ENCODE data around the gene CAPN7.
A peak's percentile ranks its signal among the peaks of the same experiment; 100 is the strongest.

CAPN7 gene

DNA sequence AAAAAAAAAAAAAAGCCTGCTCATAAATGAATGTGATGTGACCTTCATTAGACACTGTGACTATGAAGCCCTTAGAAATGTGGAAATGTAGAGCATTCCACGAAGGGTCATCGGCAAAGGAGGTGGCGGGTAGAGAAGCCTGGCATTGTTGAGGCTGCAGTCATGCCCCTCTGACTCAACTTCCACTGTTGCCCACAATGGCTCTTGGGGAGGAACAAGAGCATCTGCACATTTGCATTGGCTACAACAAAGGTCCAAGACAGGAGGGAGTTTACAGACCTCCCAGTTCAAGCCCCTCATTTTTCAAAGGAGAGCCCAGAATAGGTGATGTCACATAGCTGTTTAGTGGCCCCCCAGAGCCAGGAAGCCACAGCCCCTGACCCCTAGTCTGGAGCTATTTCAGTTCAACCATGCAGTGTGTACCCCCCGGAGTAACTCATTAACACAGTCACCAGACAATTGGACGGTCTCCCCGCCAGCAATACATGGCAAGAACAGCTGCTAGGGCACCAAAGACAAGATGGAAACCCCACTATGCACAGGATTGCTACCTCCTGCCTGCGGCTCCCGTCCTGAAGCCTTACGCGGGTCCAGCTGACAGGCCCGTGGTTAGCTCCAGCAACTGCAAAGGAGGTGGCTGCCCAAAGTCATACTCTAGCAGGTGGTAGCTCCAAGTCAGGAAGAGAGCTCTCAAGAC is 70.1 kb downstream of the CAPN7 start:
- DNase-seq (ENCODE audit: low read depth in 2 of 2) = no peak

DNA sequence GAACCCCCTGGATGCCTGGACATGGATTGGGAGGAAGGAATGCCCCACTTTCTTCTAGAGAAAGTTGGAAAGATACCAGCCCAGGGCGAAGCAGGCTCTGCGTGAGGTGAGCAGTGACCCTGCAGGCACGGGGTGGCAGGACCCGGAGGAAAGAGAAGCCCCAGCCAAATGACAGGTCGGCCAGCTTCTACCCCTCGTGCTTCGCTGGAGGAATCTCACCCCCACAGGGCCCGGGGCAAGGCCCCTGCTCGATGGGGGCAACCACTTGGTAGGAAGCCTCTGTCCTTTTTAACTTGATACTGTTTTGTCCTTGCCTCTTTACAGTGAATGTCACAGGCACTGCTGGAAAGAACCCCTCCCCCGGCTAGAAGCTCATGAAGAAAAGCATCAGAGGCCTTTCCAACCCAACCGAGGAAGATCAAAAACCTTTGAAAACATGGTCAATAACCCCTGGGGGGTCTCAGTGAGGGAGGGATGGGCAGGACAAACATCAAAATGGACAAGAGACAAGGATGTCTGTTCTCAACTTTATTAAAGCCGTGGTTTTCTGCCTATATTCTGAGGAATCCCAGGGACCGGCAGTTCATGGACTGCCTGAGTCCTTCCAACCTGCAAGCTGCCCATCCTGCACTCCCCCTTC is 71.9 kb downstream of the CAPN7 start:
- DNase-seq (ENCODE audit: low read depth in 2 of 2) = no peak

DNA sequence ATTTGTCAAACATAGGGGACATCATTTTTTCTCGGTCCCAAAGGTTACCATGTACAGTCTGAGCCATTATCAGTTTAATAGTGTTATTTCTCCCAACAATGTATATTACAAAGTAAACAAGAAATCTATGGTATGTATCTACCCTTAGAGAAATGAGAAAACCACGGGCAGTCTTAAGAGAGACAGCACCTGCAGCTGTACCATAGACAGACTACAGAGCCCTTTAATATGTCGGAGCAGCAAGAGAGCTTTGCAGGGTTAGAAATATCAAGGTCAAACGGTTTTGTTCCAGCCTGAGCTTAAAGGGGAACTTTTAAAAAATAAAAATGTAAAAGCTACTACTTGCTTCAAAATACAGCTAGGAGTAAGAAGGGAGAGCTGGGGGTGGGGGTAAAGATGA is 73.2 kb downstream of the CAPN7 start:
- DNase-seq (ENCODE audit: low read depth in 2 of 2) = no peak

DNA sequence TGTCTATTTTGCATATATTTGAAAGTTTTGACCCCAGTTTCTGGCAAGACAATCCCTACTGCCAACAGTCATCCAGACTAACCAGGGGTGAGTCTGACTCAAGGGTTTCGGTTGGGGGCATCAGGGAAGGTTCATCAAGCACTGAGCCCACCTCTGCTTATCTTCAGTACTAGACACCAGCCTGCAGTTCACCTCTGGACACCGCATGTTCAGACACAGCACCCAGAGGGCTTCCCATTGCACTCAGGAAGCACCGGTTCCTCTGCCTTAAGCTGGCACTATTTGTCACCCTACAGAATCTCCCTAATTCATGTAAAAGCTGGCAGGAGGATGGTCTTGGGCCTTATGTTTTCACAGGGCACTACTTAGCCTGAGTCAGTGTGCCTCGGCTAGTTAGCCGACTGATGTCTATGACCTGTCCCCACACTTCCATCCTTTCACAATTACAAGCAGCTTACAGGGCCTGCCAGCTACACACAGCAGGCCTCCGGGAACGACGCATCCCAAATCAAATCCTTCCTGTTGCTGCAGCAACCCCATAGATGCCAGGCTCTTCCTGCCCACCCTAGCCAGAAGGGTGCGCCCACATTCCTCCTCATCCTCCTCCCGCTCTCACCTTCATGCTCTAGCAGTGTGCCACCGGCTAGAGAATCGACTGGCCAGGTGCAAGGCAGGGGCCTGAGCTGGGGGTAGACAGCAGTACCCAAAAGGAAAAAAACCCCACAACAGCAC is 73.8 kb downstream of the CAPN7 start:
- no peak for DNase-seq (ENCODE audit: low read depth in 2 of 2)

DNA sequence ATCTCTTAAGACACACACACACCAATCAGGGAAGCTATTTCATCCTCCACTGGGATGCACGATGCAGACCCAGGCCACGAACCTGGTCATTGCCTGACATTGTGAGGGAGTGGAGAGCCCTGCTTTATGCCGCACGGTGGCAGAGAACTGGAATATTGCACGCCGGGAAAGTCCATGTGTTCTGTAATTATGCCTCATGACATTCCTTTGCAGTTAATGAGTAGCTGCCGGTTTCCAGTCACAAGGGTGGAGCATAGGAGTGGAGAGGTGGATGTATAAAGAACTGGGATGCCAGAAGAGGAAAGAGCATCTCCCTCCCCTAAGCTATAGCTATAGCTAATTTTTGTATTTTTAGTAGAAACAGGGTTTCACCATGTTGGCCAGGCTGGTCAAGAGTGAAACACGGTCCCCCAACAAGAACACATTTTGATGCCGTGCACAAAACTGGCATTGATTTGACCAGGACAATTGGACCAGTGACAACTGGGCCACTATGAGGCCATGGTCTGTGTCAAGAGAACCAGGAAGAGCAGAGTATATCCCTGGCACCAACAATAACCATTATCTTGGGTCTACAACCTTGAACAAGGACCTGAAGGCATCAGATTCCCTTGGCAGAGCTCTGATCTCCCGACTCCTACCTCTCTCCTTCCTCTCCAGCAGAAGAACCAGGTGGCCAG is 74.9 kb downstream of the CAPN7 start:
- DNase-seq (ENCODE audit: low read depth in 2 of 2) = no peak

DNA sequence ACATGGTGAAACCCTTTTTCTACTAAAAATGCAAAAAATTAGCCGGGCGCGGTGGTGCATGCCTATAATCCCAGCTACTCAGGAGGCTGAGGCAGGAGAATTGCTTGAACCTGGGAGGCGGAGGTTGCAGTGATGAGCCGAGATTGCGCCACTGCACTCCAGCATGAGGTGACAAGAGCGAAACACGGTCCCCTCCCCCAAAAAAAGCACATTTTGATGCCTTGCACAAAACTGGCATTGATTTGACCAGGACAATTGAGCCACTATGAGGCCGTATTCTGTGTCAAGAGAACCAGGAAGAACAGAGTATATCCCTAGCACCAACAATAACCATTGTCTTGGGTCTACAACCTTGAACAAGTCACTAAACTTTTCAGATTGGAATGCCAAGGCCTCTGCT is 75.8 kb downstream of the CAPN7 start:
- DNase-seq (ENCODE audit: low read depth in 2 of 2) = no peak

DNA sequence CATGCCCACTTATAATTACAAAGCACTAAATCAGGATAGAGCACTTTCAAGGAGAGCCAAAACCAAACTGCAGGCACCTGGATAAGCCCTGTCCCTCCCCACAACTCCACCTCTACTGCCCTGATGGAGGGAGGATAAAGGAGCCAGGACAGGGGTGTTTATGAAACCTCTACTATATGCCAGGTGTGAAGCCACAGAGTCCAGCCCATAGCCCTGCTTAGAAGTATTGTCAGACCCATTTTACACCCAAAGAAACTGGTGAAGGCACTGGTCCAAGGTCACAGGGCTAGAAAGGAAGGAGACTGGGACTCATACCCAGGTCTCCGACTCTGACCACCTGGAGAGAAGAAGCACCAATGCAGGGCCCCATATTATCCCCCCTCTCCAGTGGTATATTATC is 77.7 kb downstream of the CAPN7 start:
- DNase-seq (ENCODE audit: low read depth in 2 of 2) = no peak

DNA sequence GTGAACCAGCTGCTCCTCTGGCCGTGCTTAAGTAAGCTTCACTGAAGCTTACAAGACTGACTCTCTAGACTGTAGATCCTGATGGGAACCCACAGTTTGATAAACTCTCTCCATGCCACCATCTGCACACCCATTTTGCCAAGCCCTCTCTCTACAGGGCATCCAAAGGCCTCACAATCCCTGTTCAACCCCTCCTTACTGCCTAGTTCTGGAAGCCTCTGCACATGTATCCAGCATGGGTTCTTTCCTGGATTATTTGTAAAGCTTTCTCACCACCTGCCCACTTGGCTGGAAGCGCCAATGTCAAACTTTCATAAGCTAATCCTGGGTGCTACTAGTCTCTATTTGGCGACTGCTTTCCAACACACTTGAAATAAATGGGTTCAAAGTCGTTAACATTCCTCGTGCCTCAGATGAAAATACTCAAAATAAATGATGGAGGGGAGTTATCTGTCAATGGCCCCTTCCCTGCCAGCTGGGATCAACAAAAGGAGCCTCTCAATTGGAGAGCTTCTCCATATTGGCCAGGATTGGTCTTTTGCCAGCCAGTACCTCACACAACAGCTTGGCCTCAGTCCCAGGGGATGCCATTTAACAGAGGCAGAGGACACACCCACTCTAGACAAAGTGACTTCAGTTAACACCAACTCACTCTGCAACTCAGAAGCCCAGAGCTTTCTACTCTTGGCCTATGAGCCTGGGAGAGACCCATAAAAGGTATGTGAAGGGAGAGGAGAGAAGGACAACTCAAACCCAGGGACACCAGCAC is 78.3 kb downstream of the CAPN7 start:
- DNase-seq (ENCODE audit: low read depth in 2 of 2) = no peak

DNA sequence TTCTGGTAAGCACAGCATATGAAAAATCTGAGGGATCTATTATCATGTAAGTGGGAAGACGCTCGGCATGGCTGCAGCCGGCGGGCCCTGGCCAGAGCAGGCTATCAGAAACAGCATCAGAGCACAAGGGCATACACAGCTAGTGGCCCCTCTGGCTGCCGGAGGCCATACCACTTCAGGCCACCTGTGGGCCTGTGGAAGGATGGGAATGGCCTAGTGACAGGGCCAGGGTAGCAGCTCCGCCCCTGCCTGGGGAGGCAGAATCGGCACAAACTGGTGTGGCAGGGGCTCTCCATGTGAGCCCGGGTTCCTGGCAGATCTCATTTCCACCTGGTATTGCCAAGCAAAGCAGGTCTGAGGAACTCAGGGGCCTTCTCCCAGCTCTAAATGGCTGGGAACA is 80.0 kb downstream of the CAPN7 start:
- DNase-seq (ENCODE audit: low read depth in 2 of 2) = no peak

DNA sequence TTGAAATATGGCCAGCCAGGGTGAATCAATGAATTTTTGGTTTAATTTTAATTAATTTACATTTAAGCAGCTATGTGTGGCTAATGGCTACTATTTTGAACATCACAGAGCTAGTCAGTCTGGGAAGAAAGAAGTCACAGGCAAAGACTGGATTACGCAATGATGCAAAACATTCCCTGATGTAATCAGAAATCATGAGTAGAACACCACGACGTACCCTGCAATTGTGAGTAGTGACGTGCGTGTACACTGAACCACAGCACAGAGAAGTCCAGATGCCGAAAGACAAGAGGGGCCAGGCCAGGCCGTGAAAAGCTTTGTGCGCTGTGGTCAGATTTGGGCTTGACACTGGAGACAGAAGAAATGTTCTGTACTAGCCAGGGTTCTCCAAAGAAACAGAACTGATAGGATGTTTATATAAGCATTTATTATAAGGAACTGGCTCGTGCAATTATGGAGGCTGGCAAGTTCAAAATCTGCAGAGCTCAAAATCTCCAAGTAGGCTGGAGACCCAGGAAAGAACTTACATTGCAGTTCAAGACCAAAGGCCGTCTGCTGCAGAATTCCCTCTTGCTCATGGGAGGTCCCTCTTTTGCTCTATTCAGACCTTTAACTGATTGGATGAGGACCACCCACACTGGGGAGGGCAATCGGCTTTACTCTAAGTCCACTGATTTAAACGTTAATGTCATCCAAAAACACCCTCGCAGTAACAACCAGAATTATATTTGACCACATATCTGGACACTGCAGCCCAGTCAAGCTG is 81.7 kb downstream of the CAPN7 start:
- no peak for DNase-seq (ENCODE audit: low read depth in 2 of 2)

DNA sequence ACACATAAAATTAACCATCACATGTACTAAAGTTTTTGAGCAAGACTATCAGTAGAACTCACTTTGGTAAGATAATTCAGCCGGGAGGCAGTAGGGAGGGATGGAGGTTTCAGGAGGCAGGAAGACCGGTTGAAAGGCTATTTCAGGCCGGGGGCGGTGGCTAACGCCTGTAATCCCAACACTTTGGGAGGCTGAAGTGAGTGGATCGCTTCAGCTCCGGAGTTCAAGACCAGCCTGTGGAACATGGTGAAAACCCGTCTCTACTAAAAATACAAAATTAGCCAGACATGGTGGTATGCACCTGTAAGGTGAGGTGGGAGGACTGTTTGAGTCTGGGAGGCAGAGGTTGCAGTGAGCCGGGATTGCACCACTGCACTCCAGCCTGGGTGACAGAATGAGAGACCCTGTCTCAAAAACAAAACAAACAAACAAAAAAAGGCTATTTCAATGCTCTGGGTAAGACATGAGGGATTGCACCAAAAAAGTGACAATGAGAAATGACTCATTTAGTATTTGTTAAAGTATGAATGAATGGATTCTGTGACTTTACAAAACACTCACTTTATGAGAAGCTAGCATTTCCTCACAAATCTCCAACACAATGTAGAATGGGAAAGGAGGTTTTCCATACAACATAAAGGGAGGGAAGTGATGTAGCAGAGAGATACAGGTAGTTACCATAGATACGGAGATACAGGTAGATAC is 82.4 kb downstream of the CAPN7 start:
- DNase-seq (ENCODE audit: low read depth in 2 of 2) = no peak

DNA sequence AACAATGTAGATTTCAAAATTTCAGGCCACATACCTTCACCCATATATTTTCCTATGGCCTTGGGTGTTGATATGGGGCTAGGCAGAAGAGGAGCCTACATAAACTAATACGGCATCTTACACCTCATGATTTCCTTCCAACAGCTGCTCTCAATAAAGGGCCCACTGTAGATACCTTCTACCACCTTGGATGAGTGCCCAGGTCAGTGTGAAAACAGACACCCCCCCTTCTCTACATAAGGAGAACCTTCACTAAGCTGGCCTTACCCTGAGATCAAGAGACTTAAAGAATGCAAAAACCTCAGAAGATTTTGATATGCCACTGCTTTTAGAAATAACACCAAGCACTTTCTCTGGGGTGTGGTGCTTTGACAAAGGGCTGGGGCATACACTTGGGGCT is 83.6 kb downstream of the CAPN7 start:
- DNase-seq (ENCODE audit: low read depth in 2 of 2) = no peak

DNA sequence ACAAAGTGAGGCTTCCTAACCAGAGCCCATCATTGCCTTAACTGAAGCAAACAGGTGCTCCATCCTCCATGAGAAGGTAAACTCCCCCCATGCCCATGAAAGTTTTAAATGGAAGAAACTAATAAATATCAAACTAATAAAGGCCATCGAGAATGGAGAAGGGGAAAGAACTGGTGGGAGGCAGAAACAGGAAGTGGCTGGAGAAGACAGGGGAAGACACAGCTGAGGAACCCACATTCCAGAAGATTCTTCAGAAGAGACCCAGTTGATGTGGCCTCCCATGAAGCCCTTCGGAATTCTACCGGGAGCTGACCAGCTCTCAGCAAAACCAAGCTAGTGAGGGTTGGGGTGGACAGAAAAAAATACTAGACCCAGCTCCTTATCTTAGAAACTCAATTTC is 84.7 kb downstream of the CAPN7 start:
- no peak for DNase-seq (ENCODE audit: low read depth in 2 of 2)

DNA sequence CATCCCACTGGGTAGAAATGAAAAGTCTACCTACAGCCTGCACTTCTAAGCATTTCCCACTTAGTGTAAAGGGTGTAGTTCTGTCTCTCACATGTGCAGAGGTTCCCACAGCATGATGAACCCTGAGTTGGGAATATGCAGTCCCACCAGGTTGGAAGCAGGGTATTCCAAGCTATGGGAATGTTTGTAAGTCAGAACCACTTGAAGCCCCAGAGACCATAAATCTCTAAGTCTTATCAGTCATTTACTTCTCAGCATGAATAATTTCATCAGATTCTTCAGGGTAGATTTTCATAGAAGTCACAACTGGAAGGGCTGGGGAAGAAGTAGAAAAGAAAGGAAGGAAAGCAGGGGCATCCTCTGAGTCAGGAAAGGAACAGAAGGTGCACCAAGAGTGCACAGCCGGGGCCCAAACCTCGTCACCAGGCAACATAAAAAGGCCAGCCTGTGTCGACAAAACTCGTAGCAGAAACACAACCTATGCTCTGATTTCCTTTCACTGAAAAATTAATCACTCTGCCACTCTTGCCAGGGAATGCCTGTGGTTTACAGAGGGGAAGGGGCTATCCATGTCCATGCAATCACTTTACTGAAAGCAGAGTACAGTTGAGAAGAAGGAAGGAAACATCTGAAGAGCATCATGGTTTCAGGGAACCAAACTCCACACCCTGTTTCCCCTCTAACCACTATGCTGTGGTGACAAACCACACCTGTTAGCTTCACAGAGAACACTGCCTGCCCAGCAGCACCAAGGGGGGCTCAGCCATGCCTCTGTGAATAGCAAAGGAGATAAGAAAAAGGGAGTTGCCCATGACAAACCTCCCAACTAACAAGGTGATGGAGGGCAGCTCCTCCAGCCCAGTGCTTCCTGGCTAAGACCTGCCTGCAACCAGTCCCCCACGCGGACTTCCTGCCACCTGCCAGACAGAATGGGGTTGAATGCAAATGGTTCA is 85.8 kb downstream of the CAPN7 start:
- DNase-seq (ENCODE audit: low read depth in 2 of 2) = peak in 1 of 2 experiments; percentile 34

DNA sequence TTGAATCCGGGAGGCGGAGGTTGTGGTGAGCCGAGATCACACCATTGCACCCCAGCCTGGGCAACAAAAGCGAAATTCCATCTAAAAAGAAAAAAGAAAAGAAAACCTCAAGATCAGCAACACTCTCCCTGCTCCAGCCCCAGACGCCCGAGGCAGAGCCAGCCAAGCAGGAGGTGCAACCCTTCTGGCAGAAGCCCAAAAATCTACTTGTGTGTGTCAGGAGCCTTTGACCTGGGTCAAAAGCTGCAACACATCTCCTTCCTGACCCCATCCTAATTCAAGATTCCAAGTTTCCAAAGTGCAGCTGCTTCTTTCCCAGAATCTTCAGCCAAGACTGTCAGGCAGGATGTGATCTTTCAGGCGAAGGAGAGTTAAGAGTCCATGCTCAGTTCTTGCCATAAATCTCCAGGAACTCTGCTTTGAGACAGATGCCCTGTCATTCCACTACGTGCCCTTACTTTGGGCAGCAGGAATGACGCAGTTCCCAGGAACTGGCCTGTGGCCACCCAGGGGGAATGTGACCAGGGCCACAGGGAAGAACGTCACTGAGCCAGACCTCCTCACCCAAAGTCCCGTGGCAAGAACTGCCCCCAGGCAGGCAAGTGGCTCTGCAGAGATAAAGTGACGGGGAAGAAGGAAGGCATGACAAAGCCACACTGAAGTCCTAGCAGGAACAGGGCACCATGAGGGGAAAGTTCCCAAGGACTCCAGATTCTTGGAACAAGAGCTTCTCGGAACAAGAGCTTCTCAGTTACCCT is 86.9 kb downstream of the CAPN7 start:
- DNase-seq (ENCODE audit: low read depth in 2 of 2) = no peak

DNA sequence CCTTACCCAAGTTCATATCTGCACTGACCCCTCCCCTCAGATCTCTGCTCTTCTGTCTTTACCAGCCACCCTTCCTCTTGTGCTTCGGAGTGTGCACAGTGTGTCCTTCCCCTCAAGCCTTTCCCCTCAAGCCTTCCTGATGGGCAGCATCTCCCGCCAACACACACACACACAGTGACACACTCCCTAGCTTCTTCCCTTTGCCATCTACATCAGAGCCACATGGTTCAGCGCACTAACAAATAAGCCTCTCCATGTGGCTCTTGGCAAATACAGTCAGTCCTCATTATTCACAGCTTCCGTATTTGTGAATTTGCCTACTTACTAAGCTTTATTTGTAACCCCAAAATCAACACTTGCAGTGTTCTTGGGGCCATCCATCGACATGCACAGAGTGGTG is 88.9 kb downstream of the CAPN7 start:
- no peak for DNase-seq (ENCODE audit: low read depth in 2 of 2)

DNA sequence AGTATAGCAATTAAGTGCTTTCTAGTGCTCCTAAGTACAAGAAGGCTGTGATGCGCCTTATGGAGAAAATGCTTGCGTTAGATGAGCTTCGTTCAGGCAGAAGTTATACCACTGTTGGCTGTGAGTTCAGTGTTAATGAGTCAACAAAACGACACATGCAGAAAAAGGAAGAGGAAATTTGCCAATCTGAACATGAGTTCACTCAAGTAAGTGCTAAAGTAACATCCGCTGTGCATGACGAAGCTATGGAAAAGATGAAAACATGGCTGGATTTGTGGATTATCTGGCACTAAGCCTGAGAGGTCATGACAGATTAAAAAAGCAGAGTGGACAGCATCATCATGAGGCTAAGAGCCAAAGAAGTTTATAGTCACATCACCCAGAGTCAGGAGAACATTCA is 89.5 kb downstream of the CAPN7 start:
- no peak for DNase-seq (ENCODE audit: low read depth in 2 of 2)

DNA sequence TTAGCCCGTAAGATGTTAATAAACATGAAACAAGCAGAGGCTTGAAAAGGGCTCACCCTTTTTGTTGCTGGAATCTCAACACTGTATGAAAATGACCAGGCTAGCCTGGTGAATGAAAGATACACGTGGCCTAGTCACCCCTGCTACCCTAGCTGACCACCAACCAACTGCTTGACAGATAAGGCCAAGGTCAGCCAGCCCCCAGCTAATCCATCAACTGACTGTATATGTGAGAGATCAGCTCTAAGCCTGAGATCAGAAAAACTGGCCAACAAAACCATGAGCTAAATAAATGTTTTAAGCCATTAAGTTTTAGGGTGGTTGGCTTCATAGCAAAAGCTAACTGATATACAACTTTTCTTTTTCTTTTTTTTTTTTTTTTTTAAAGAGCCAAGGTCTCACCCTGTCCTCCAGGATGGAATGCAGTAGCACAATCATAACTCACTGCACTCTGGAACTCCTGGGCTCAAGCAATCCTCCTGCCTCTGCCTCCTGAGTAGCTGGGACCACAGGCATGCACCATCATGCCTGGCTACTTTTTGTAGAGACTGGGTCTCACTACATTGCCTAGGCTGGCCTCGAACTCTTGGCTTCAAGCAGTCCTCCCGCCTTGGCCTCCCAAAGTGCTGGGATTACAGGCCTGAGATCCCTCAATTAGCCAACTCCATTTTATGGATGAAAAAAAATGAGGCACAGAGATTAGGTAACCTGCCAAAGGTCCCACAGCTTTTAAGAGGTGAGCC is 91.7 kb downstream of the CAPN7 start:
- DNase-seq (ENCODE audit: low read depth in 2 of 2) = no peak

Measured in stimulated activated CD4-positive, alpha-beta T cell treated with anti-CD3 and anti-CD28 coated beads, Interleukin-12 subunit alpha, Interleukin-12 subunit beta, amount 100 ng/mL, for 24 hours (primary cell).